ENCODE measurements around the gene SPDEF.

Gene SPDEF

DNA sequence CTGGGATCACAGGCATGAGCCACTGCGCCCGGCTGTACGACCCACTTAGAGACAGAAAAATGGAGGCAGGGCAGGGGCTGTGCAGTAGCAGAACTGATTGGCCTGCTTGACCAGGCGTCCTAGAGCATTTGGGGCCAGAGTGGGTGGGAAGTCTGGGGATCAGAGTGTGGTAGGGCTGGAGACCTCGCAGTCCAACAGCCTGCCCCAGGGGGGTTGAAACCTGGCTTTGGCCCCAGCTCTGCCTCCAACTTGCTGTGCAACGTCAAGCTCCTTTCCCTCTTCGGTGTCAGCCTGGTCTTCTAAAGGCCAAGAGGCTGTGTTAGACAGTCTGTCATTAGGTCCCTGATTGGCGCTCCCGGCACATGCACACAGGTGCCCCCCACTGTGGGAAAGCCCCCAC is 15.3 kb upstream of the SPDEF start:
- no peak for DNase-seq (ENCODE audit: low read depth)
- TF ChIP-seq, protein P1, sequence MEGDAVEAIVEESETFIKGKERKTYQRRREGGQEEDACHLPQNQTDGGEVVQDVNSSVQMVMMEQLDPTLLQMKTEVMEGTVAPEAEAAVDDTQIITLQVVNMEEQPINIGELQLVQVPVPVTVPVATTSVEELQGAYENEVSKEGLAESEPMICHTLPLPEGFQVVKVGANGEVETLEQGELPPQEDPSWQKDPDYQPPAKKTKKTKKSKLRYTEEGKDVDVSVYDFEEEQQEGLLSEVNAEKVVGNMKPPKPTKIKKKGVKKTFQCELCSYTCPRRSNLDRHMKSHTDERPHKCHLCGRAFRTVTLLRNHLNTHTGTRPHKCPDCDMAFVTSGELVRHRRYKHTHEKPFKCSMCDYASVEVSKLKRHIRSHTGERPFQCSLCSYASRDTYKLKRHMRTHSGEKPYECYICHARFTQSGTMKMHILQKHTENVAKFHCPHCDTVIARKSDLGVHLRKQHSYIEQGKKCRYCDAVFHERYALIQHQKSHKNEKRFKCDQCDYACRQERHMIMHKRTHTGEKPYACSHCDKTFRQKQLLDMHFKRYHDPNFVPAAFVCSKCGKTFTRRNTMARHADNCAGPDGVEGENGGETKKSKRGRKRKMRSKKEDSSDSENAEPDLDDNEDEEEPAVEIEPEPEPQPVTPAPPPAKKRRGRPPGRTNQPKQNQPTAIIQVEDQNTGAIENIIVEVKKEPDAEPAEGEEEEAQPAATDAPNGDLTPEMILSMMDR (IDR thresholded peaks at IDR 0.05; ENCODE audit: low read depth, low read length): no peak
- TF ChIP-seq POLR2A (IDR thresholded peaks at IDR 0.05; ENCODE audit: extremely low read depth, insufficient read length) (no peak), MYC (IDR thresholded peaks at IDR 0.05; ENCODE audit: low read depth, low read length) (no peak)
- TF ChIP-seq, protein P2, sequence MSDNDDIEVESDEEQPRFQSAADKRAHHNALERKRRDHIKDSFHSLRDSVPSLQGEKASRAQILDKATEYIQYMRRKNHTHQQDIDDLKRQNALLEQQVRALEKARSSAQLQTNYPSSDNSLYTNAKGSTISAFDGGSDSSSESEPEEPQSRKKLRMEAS (IDR thresholded peaks at IDR 0.05; ENCODE audit: low read depth, low read length): no peak
- H3K4me3 ChIP-seq (ENCODE audit: low read depth, low read length): no peak overlapping the region

DNA sequence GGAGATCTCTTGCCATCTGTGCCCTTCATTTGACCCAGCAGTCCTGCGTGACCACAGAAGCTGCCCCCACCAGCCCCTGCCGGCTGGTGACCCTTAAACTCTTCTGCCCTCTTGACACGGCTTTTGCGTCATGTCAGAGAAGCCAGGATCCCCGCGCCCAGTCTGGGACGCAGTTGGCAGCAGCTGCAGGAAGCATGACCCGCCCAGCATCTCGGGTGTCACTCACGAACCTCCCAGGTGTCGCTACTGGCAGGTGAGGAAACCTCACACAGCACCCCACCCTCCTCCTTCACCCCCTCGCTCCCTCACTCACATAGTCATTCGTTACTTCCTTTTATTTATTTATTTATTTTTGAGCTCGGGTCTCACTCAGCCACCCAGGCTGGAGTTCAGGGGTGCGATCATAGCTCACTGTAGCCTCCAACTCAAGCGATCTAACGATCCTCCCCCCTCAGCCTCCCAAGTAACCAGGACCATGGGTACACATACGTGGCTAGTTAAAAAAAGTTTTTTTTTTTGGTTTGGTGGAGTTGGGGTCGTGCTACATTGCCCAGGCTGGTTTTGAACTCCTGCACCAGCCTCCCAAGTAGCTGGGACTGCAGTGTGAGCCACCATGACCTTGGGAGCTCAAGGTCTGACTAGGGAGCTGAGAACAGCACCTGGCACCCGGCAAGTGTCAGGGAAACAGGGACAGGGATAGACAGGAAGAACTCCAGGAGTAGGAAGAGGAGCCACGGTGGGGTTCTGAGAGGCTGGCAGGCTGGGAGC is 14.1 kb upstream of the SPDEF start:
- H3K4me3 ChIP-seq (ENCODE audit: low read depth, low read length): no peak overlapping the region
- no peak for TF ChIP-seq POLR2A (IDR thresholded peaks at IDR 0.05; ENCODE audit: extremely low read depth, insufficient read length)
- TF ChIP-seq MYC (IDR thresholded peaks at IDR 0.05; ENCODE audit: low read depth, low read length): no peak
- TF ChIP-seq, protein P2 (IDR thresholded peaks at IDR 0.05; ENCODE audit: low read depth, low read length): no peak
- TF ChIP-seq, protein P1 (IDR thresholded peaks at IDR 0.05; ENCODE audit: low read depth, low read length): no peak
- no peak for DNase-seq (ENCODE audit: low read depth)

DNA sequence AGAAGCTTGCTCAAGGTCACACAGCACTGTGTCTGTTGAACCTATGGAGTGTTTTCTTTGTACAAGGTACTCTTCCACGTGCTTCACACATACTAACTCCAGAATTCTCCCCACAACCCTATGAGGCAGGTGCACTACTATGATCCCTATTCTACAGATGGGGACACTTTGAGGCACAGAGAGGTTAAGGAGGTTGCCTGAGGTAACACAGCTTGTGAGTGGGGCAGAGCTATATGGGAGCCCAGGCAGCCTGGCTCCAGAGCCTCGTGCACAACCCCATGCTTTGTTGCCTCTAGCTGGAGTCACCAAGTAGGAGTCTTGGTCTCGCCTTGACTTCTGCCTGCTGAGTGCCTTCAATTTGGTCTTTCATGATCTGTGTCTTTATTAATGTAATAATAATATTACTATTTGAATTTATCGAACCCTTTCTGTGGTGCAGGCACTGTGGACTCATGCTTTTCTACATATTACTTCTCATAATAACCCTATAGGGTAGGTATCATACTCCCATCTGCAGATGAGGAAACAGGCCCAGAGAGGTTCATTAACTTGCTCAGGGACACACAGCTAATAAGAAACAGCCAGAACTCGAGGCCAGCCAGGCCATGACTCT is 13.3 kb upstream of the SPDEF start:
- TF ChIP-seq POLR2A (IDR thresholded peaks at IDR 0.05; ENCODE audit: extremely low read depth, insufficient read length) (no peak), MYC (IDR thresholded peaks at IDR 0.05; ENCODE audit: low read depth, low read length) (no peak)
- TF ChIP-seq, protein P1 (IDR thresholded peaks at IDR 0.05; ENCODE audit: low read depth, low read length): no peak
- TF ChIP-seq, protein P2 (IDR thresholded peaks at IDR 0.05; ENCODE audit: low read depth, low read length): no peak
- DNase-seq (ENCODE audit: low read depth): no peak

DNA sequence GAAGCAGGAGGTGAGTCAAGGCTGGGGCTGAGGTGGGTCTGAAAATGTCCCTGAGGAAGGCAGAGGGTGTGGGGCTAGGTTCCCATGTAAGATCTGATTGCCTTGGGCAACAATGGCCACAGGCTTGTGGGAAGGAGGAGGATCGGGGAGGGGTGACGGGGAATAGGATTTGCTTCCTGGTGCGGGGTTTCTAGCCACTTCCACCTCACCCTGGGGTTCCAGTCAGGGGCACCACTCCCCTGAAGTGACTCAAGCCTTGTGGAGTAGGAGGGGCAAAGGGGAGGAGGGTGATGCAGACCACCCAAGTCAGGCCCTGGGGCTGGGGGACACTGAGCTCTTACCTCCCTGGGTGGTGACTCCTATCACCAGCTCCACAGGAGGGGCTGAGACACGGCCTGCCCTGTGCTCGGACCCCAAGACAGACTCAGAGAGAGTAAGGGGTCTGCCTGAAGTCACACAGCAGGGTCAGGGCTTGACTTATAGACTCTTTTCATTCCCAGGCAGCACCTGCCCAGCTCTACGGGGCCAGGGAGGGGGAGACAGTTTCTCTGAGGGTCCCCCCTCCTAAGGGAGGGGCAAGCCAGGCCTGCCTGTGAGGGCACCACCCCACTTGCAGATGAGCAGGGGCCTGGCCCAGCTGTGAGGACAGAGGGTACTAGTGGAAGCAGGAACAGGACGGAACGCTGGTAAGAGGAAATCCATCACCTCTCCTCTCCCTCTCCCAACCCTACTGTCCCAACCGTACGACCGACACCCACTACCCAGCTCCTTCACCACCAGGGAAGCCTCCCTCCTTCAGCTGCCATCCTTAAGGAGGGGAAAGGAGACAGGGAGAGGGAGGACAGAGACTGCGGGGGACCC is 12.4 kb upstream of the SPDEF start:
- peak; percentile 71 for DNase-seq (ENCODE audit: low read depth)

More for the DNA sequence above, 13.3 kb upstream of the SPDEF start:
- H3K4me3 ChIP-seq (ENCODE audit: low read depth, low read length): no peak overlapping the region

More for the DNA sequence above, 12.4 kb upstream of the SPDEF start:
- H3K4me3 ChIP-seq (ENCODE audit: low read depth, low read length): no peak overlapping the region
- TF ChIP-seq, protein P1 (IDR thresholded peaks at IDR 0.05; ENCODE audit: low read depth, low read length): no peak
- TF ChIP-seq, protein P2 (IDR thresholded peaks at IDR 0.05; ENCODE audit: low read depth, low read length): no peak
- no peak for TF ChIP-seq POLR2A (IDR thresholded peaks at IDR 0.05; ENCODE audit: extremely low read depth, insufficient read length)
- no peak for TF ChIP-seq MYC (IDR thresholded peaks at IDR 0.05; ENCODE audit: low read depth, low read length)
